ENCODE measurements around the gene FAM169A. TPM values are rescaled to one million over a fixed set of nuclear protein-coding genes. Genes with fewer than 3 reads are reported as not detected.
"Not testable (repeated sequence)": the region's sequence is repeated elsewhere in the genome, so short reads cannot be mapped to it uniquely, and the experiment has no call there.

Gene FAM169A
- total RNA-seq, 1 experiment from 2014 or later, result 10.2 TPM

- DNase-seq (ENCODE audit: low read depth, low spot score), result no peak
- in situ Hi-C loops (cut with HindIII; ENCODE audit: low pct_unique_long_range_greater_than_20kb, low sequenced_read_pairs), result no loop called here
Observed at GRCh38 chr5:74837115-74837514, 29.1 kb downstream of the FAM169A start.

GRCh38 chr5:74833537-74834266 lies 32.5 kb downstream of the FAM169A start:
- in situ Hi-C loops (cut with HindIII; ENCODE audit: low pct_unique_long_range_greater_than_20kb, low sequenced_read_pairs), result no loop called here
- peak; percentile 47 for DNase-seq (ENCODE audit: low read depth, low spot score)

GRCh38 chr5:74829413-74829812 lies 36.8 kb downstream of the FAM169A start:
- in situ Hi-C loops (cut with HindIII; ENCODE audit: low pct_unique_long_range_greater_than_20kb, low sequenced_read_pairs), result no loop called here

GRCh38 chr5:74822288-74822687 lies 43.9 kb downstream of the FAM169A start:
- DNase-seq (ENCODE audit: low read depth, low spot score), result no peak
- in situ Hi-C loops (cut with HindIII; ENCODE audit: low pct_unique_long_range_greater_than_20kb, low sequenced_read_pairs), result no loop called here

More at GRCh38 chr5:74829413-74829812, 36.8 kb downstream of the FAM169A start:
- DNase-seq (ENCODE audit: low read depth, low spot score), result no peak

GRCh38 chr5:74816875-74817274 lies 49.3 kb downstream of the FAM169A start:
- in situ Hi-C loops (cut with HindIII; ENCODE audit: low pct_unique_long_range_greater_than_20kb, low sequenced_read_pairs), result no loop called here
- DNase-seq (ENCODE audit: low read depth, low spot score), result no peak

- in situ Hi-C loops (cut with HindIII; ENCODE audit: low pct_unique_long_range_greater_than_20kb, low sequenced_read_pairs), result no loop called here
- DNase-seq (ENCODE audit: low read depth, low spot score), result no peak
Observed at GRCh38 chr5:74810915-74811314, 55.3 kb downstream of the FAM169A start.

- in situ Hi-C loops (cut with HindIII; ENCODE audit: low pct_unique_long_range_greater_than_20kb, low sequenced_read_pairs), result no loop called here
- DNase-seq (ENCODE audit: low read depth, low spot score), result no peak
Observed at GRCh38 chr5:74801941-74802340, 64.2 kb downstream of the FAM169A start.

GRCh38 chr5:74801197-74801596 lies 65.0 kb downstream of the FAM169A start:
- DNase-seq (ENCODE audit: low read depth, low spot score), result no peak
- in situ Hi-C loops (cut with HindIII; ENCODE audit: low pct_unique_long_range_greater_than_20kb, low sequenced_read_pairs), result no loop called here

- in situ Hi-C loops (cut with HindIII; ENCODE audit: low pct_unique_long_range_greater_than_20kb, low sequenced_read_pairs), result no loop called here
Observed at GRCh38 chr5:74798977-74799911, 66.9 kb downstream of the FAM169A start.

GRCh38 chr5:74791669-74792068 lies 74.5 kb downstream of the FAM169A start:
- in situ Hi-C loops (cut with HindIII; ENCODE audit: low pct_unique_long_range_greater_than_20kb, low sequenced_read_pairs), result not testable (repeated sequence)

More at GRCh38 chr5:74798977-74799911, 66.9 kb downstream of the FAM169A start:
- DNase-seq (ENCODE audit: low read depth, low spot score), result no peak

GRCh38 chr5:74787424-74787823 lies 78.8 kb downstream of the FAM169A start:
- DNase-seq (ENCODE audit: low read depth, low spot score), result no peak
- in situ Hi-C loops (cut with HindIII; ENCODE audit: low pct_unique_long_range_greater_than_20kb, low sequenced_read_pairs), result no loop called here

More at GRCh38 chr5:74791669-74792068, 74.5 kb downstream of the FAM169A start:
- not testable (repeated sequence) for DNase-seq (ENCODE audit: low read depth, low spot score)

GRCh38 chr5:74786851-74787250 lies 79.3 kb downstream of the FAM169A start:
- in situ Hi-C loops (cut with HindIII; ENCODE audit: low pct_unique_long_range_greater_than_20kb, low sequenced_read_pairs), result no loop called here
- DNase-seq (ENCODE audit: low read depth, low spot score), result no peak

GRCh38 chr5:74778609-74779008 lies 87.6 kb downstream of the FAM169A start:
- DNase-seq (ENCODE audit: low read depth, low spot score), result no peak
- in situ Hi-C loops (cut with HindIII; ENCODE audit: low pct_unique_long_range_greater_than_20kb, low sequenced_read_pairs), result no loop called here

GRCh38 chr5:74772359-74772758 lies 93.8 kb downstream of the FAM169A start:
- in situ Hi-C loops (cut with HindIII; ENCODE audit: low pct_unique_long_range_greater_than_20kb, low sequenced_read_pairs), result no loop called here
- DNase-seq (ENCODE audit: low read depth, low spot score), result no peak

- DNase-seq (ENCODE audit: low read depth, low spot score), result peak; percentile 61
- in situ Hi-C loops (cut with HindIII; ENCODE audit: low pct_unique_long_range_greater_than_20kb, low sequenced_read_pairs), result no loop called here
Observed at GRCh38 chr5:74767579-74767913, 98.6 kb downstream of the FAM169A start.

- in situ Hi-C loops (cut with HindIII; ENCODE audit: low pct_unique_long_range_greater_than_20kb, low sequenced_read_pairs), result no loop called here
- peak; percentile 93 for DNase-seq (ENCODE audit: low read depth, low spot score)
Observed at GRCh38 chr5:74766849-74767578, 99.2 kb downstream of the FAM169A start, which contains the start of the genes GFM2 and NSA2. TSS of gene GFM2 (minus strand) at chr5:74767117. CDS start at chr5:74763742, 3,375 bp downstream. TSS of gene NSA2 (plus strand) at chr5:74767249. CDS start at chr5:74767361, 112 bp downstream.

- DNase-seq (ENCODE audit: low read depth, low spot score), result peak; percentile 60
- in situ Hi-C loops (cut with HindIII; ENCODE audit: low pct_unique_long_range_greater_than_20kb, low sequenced_read_pairs), result no loop called here
Observed at GRCh38 chr5:74766418-74766848, 99.8 kb downstream of the FAM169A start.

GRCh38 chr5:74765929-74766328 lies 100.3 kb downstream of the FAM169A start:
- DNase-seq (ENCODE audit: low read depth, low spot score), result no peak
- in situ Hi-C loops (cut with HindIII; ENCODE audit: low pct_unique_long_range_greater_than_20kb, low sequenced_read_pairs), result no loop called here

All from SK-MEL-5 (cell line).